Stimulated activated naive B cell treated with anti-CD40 and anti-IgM and Interleukin-4, amounts not matched to agents 10 μg/mL and 1 μg/mL and 100 μg/mL, for 72 hours (primary cell): ENCODE results near the gene LMAN1L.

Experiments
- ATAC-seq, 2 donors: fragments of 150-1000 bp; cut with Tn5 transposase; replicated peaks; 2 replicates each; pipeline ENCODE4 v1.10.0; 2021; ENCODE audit warnings: moderate library complexity in 1 of 2
- DNase-seq: peaks from one replicate; pipeline ENCODE4 v3.0.0; 2021
- H3K27ac Mint-ChIP-seq: one replicate; pipeline ENCODE4 v1.8.0; 2022; ENCODE audit warnings: mild to moderate bottlenecking, mixed read lengths
- H3K27me3 Mint-ChIP-seq, 2 donors: one replicate each; pipeline ENCODE4 v1.8.0; 2022; ENCODE audit warnings: mixed read lengths in 2 of 2
- H3K36me3 Mint-ChIP-seq, 2 donors: one replicate each; pipeline ENCODE4 v1.8.0; 2022; ENCODE audit warnings: mixed read lengths in 2 of 2, mild to moderate bottlenecking in 1 of 2
- H3K4me1 Mint-ChIP-seq, 2 donors: one replicate each; pipeline ENCODE4 v1.8.0; 2022; ENCODE audit warnings: mixed read lengths in 2 of 2, mild to moderate bottlenecking in 1 of 2
- H3K4me3 Mint-ChIP-seq, 2 donors: one replicate each; pipeline ENCODE4 v1.8.0; 2022; ENCODE audit warnings: mild to moderate bottlenecking in 2 of 2, mixed read lengths in 2 of 2, moderate library complexity in 1 of 2
- H3K9me3 Mint-ChIP-seq, 2 donors: one replicate each; pipeline ENCODE4 v1.8.0; 2022; ENCODE audit warnings: mixed read lengths in 2 of 2, mild to moderate bottlenecking in 1 of 2

The LMAN1L gene

DNA sequence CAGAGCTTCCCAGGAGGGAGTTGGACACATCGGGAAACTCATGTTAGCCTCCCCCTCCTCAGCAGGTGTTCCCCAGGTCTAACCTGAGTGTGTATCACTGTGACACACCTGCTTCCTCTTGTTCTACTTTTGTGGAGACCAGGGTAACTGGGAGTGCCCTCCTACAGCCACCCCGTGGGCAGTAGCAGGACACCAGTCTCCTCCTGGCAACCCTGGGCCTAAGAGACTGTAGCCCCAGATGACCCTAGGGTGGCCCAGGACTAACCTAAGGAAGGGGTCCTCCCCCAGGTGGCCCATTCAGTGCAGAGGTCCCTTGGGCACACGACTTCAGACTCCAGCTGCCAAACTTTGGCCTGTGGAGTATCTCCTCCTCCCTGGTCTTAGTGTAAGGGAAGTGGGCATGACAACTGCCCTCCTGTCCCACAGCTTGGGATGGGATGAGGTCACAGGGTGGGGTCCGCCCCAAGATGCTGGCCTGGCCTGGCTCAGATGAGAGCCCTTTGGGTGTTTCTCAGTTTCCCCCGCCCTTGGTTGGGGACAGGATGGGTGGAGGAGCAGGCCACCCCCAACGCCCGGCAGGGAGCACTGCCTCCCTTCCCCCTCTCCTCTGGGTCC is 26.0 kb upstream of the LMAN1L start:
- H3K36me3 Mint-ChIP-seq, result peaks cover 59 to 74% of the 10 kb centered on the region in 2 donors
- H3K27me3 Mint-ChIP-seq, result no peaks in the 10 kb centered on the region
- peaks cover 65 to 90% of the 10 kb centered on the region in 2 donors for H3K4me1 Mint-ChIP-seq
- peak overlapping the region; percentile 98 for H3K4me3 Mint-ChIP-seq
- DNase-seq, result no peak
- no peaks in the 10 kb centered on the region for H3K9me3 Mint-ChIP-seq
- ATAC-seq, result no peak
- peak overlapping the region; percentile 99 for H3K27ac Mint-ChIP-seq

DNA sequence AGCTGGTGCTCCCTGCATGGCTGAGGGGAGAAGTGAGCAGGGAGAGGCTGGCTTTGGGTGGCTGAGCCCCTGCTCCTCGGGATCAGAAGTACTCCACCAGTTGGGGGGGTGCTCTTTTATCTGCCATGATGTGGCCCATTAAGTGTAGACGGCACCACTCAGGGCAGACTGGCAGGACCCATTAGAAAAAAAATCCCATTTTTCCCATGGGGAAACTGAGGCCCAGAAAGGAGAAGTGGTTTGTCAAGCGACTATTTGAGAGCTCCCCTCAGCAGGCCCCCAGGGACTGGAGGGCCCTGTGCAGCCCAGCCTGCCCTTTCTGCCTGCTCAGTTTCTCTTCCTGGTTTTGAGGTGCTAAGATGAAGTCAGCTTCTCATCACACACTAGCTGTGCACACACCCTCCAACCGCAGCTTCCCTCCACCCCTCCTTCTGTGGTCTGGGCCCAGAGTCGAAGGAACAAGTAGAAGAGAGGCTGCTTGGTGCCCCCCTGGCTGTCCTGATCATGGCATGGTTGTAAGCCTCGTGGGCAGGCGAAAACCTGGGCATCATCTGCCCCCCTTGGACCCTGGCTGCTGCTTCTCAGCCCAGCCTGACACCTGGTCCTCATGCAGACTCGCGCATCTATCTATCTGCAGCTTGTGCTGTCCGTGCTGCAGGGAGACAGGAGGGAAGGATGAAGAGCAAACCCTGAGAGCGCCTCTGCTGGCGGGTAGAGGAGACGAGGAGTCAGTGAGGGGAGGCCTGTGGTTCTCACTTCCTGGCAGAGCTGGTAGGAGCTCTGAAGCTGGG is 25.2 kb upstream of the LMAN1L start:
- peak overlapping the region; percentile 98 for H3K4me3 Mint-ChIP-seq
- no peaks in the 10 kb centered on the region for H3K9me3 Mint-ChIP-seq
- peaks cover 64 to 81% of the 10 kb centered on the region in 2 donors for H3K36me3 Mint-ChIP-seq
- H3K4me1 Mint-ChIP-seq, result peaks cover 71 to 98% of the 10 kb centered on the region in 2 donors
- H3K27me3 Mint-ChIP-seq, result no peaks in the 10 kb centered on the region
- H3K27ac Mint-ChIP-seq, result peak overlapping the region; percentile 99
- DNase-seq (peak; percentile 94), ATAC-seq (peak; percentile 68 to 73)

DNA sequence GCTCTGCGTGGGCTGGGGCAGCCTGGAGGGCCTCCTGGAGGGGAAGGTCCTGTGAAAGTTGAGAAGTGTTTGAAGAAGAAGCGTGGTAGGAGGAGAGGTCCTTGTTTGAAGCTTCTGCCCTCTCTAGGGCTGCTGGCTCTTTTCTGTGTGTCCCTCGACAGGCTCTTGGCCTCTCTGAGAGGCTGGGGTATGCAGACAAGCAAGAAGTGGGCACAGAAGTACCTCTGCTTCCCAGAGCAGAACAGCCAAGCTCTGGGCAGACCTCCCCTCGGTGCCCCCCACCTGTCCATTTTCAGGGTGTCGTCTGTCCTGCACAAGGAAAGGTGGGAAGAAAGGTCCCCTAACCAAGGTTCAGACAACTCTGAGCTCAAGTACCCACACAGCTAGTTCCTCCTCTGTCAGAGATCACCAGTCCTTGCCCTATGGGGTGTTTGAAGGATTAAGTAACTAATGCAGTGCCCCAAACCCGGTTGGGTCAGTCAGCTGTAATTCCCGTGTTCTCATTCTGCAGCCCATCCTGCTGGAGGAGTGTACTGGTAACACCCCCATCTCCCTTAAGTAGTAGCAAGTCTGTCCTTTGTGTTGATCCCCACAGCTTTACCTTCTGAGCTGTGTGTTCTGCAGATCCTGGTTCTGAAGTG is 24.5 kb upstream of the LMAN1L start:
- Mint-ChIP-seq H3K27me3 (no peaks in the 10 kb centered on the region), H3K9me3 (no peaks in the 10 kb centered on the region), H3K27ac (peak overlapping the region; percentile 99), H3K36me3 (peaks cover 59 to 77% of the 10 kb centered on the region in 2 donors), H3K4me3 (peak overlapping the region; percentile 98), H3K4me1 (peaks cover 76 to 100% of the 10 kb centered on the region in 2 donors)
- ATAC-seq (peak; percentile 3), DNase-seq (no peak)

DNA sequence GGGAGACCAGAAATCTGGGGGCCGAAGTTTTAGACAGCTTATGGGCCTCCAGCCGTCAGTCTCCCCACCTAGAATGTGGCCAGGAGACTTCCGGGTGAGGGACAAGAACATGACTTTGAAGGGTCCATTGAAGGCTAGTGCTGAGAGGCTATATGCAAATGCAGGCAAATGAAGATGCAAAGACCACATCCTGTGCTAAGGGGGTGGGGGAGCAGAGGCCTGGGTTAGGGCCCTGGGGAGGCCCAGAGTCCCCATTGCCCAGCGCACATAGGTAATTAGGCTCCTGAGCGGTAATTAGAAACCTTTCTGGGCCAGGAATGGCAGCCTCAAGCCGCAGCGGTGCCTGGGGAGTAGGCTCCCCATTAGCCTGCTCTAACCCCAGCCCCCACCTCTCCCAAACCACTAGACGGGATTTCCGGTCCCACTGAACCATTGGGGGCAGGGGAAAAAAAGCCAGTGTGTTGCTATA is 23.9 kb upstream of the LMAN1L start:
- Mint-ChIP-seq H3K36me3 (peaks cover 53 to 72% of the 10 kb centered on the region in 2 donors), H3K4me1 (peaks cover 75 to 100% of the 10 kb centered on the region in 2 donors), H3K9me3 (no peaks in the 10 kb centered on the region), H3K4me3 (peak overlapping the region; percentile 98), H3K27me3 (no peaks in the 10 kb centered on the region), H3K27ac (peak overlapping the region; percentile 99)
- ATAC-seq (peak; percentile 52 to 59), DNase-seq (peak; percentile 76)

DNA sequence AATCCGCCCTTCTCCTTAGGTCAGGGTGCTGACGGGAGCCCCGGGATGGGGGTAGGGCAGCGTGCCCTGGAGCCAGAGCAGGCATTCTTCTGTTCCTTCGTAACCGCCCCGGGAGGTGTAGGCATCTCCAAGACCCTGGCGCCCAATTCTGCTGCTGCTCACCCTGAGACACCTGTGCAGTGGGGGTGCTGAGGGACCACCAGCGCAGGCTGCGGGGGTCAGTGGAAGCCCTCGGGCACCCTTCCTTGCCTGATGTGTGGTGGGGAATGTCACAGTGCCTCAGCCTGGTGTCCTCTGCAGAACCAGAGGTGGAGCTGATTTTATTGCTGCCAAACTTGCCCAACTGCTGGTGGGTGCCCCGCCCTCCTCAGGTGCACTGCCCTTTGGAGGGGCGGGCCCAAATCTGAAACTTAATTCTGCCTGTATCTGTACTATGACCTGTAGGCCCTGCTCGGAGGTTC is 23.4 kb upstream of the LMAN1L start:
- peak overlapping the region; percentile 98 for H3K4me3 Mint-ChIP-seq
- peaks cover 48 to 67% of the 10 kb centered on the region in 2 donors for H3K36me3 Mint-ChIP-seq
- H3K27ac Mint-ChIP-seq, result peak overlapping the region; percentile 99
- H3K9me3 Mint-ChIP-seq, result no peaks in the 10 kb centered on the region
- H3K4me1 Mint-ChIP-seq, result peaks cover 71 to 97% of the 10 kb centered on the region in 2 donors
- no peak for DNase-seq
- H3K27me3 Mint-ChIP-seq, result no peaks in the 10 kb centered on the region
- peak; percentile 10 to 11 for ATAC-seq

DNA sequence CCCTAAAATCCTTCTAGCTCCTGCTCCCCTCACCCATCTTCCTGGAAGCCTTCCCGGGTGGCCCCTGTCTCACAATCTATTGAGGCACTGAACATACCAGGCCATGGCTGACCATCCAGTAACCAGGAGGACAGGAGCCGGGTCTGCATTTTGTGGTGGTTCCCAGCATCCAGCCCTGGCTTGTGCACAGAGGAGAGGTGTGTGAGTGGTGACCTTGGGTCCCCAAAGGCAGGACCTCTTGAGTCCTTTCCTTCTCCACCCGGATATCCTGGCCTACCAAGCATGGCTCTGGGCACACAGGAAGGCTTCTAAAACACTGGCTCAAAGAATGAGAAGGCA is 22.9 kb upstream of the LMAN1L start:
- peak overlapping the region; percentile 99 for H3K27ac Mint-ChIP-seq
- H3K36me3 Mint-ChIP-seq, result peaks cover 44 to 62% of the 10 kb centered on the region in 2 donors
- peaks cover 72 to 97% of the 10 kb centered on the region in 2 donors for H3K4me1 Mint-ChIP-seq
- DNase-seq, result no peak
- no peak for ATAC-seq
- no peaks in the 10 kb centered on the region for H3K9me3 Mint-ChIP-seq
- H3K27me3 Mint-ChIP-seq, result no peaks in the 10 kb centered on the region
- peak overlapping the region; percentile 98 for H3K4me3 Mint-ChIP-seq

DNA sequence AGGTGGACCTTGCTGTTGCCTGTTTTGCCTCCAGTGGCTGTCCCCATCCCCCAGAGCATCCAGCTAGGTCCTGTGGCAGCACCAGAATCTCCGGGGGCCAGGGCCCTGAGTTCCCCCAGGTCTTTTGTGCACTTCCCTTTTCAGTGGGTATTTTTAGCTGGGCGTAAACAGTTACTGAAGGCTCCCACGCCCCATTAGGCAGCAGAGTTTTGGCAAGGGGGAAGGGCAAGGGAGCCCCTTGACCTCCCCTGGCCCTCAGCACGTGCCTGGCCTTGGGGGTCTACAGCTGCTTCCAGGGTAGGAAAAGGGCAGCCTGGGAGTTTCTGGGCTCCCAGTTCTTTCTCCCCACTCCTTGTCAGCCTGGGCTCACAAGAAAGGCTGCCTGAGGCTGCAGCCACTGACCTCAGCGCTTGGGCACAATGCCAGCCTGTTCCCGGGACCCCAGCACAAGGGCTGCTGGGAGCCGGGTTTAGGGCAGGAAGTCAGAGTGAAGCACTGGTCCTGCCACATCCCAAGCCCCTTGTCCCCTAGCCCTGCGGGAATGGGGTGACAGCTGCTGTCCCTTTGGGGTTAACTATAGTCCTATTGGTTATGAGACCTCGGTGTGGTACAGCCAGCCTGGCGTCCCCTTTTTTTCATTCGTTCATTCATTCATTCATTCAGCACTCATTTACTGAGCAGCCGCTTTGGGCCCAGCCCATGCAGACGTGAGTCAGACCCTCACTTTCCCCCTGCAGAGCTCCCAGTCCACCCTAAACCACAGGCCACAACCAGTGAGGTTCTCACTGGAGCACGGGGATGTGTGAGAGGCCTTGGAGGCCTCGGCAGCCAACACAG is 22.3 kb upstream of the LMAN1L start:
- Mint-ChIP-seq H3K9me3 (no peaks in the 10 kb centered on the region), H3K36me3 (peaks cover 40 to 62% of the 10 kb centered on the region in 2 donors), H3K4me1 (peaks cover 73 to 97% of the 10 kb centered on the region in 2 donors), H3K27me3 (no peaks in the 10 kb centered on the region), H3K27ac (peak overlapping the region; percentile 99), H3K4me3 (peak overlapping the region; percentile 98)
- DNase-seq, result peak; percentile 70
- peak; percentile 22 to 24 for ATAC-seq

DNA sequence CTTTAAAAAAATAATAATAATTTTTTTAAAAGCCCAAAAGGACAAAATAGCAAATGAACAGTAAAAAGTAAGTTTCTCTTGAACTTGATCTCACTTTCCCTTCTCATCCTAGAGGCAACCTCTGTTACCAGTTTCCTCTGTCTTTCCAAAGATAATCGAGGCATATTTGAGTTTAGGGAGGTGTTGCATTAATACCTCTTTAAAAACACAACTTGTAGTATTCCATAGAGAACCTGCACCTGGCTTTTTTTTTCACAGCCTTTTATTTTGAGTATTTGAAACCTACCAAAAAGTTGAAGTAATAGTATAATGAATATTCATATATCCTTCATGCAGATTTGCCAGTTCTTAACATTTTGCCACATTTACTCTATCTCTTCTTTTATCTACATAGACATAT is 21.6 kb upstream of the LMAN1L start:
- no peaks in the 10 kb centered on the region for H3K9me3 Mint-ChIP-seq
- H3K4me1 Mint-ChIP-seq, result peaks cover 69 to 97% of the 10 kb centered on the region in 2 donors
- H3K4me3 Mint-ChIP-seq, result peak overlapping the region; percentile 79 to 98

DNA sequence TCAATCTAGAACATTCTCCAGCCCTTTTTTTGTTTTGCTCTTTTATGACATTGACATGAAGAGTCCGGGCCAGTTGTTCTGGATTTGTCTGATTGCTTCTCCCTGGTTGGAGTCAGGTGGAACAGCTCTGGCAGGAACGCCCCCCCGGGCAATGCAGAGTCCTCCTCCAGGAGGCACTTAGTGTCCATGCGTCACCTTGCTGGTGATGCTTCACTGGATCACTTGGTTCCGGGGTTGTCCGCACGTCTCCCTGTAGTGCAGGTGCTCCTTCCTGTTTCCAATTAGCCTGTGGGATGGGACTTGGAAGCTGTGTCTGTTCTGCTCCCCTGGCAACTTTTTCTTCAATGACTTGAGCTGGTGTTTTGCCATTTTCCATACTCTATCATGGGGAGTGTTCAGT is 21.0 kb upstream of the LMAN1L start:
- H3K4me3 Mint-ChIP-seq, result peak overlapping the region; percentile 68 to 79
- peaks cover 44 to 63% of the 10 kb centered on the region in 2 donors for H3K36me3 Mint-ChIP-seq
- no peaks in the 10 kb centered on the region for H3K9me3 Mint-ChIP-seq
- peak overlapping the region; percentile 89 for H3K27ac Mint-ChIP-seq
- peaks cover 70 to 96% of the 10 kb centered on the region in 2 donors for H3K4me1 Mint-ChIP-seq
- no peaks in the 10 kb centered on the region for H3K27me3 Mint-ChIP-seq
- DNase-seq (no peak), ATAC-seq (no peak)

More for the DNA sequence above, 21.6 kb upstream of the LMAN1L start:
- Mint-ChIP-seq H3K36me3 (peaks cover 40 to 61% of the 10 kb centered on the region in 2 donors), H3K27me3 (no peaks in the 10 kb centered on the region), H3K27ac (no peak overlapping the region)
- DNase-seq (no peak), ATAC-seq (no peak)

DNA sequence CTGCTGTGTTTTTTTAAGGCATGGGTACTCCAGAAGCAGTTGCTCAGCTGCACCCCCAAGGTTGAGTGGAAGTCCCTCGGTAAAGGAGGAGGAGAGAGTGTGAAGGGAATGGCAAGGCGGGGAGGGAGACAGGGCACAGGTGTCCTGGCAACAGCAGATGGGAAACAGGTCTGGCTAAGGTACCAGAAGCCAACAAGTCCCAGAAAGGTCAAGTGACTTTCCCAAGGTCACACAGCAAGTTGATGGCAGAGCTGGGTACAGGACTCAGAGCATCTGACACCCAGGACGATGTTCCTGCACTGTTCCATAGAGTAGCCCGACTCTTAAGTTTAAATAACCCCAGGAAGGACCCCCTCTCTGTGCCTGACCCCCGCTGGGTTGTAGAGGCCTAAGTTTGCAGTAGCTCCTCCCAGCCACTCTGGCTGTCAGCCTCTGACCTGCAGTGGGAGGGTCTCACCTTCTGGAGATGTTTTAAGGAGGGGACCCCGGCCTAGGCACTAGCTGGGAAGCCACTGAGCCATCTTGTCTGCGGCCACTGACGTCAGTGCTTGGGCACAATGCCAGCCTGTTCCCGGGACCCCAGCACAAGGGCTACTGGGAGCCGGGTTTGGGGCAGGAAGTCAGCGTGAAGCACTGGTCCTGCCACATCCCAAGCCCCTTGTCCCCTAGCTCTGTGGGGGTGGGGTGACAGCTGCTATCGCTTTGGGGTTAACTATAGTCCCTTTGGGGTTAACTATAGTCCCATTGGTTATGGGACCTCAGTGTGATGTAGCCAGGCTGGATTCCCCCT is 20.2 kb upstream of the LMAN1L start:
- H3K9me3 Mint-ChIP-seq, result no peaks in the 10 kb centered on the region
- H3K4me3 Mint-ChIP-seq, result peak overlapping the region; percentile 68 to 79
- peaks cover 66 to 93% of the 10 kb centered on the region in 2 donors for H3K4me1 Mint-ChIP-seq
- peaks cover 43 to 60% of the 10 kb centered on the region in 2 donors for H3K36me3 Mint-ChIP-seq
- H3K27ac Mint-ChIP-seq, result peak overlapping the region; percentile 89
- H3K27me3 Mint-ChIP-seq, result no peaks in the 10 kb centered on the region
- ATAC-seq (no peak), DNase-seq (no peak)

DNA sequence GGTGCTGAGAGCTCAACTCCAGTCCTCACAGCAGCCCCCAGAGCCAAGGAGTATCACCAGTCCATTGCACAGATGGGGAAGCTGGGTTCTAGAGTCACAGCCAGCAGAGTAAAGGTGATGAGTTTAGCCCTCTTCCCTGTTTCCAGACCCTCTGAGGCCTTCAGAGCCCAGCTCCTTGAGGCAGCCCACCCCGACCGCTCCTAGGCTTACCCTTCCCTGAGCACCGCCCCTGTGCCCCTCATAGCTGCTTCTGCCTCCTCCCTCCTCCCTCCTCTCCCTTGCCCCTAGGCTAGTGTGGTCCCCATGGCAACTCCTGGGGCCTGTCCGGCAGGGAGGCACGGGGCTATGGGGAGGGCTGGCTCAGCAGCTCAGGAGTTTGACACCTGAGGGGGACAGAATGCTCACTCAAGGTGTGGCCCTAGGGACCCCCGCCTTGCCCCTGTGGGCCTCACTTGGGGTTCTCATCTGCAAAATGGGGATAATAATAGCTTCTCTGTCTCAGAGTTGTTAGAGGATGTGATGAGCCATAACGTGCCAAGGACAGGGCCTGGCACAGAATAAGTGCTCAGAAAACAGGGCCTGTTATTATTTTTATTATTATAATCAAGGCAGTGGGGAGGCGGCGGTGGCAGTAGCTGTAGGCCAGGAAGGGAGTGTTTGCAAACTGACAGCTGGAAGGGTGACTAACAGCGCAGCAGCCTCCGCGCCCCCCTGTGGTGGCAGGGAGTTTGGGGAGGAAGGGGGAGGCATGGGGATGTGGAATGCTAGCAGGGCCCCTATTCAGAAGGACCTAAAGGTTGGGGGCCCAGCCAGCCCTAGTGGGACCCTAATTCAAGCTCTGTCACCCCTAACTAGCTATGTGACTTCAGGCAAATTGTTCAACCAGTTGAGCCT is 19.3 kb upstream of the LMAN1L start:
- Mint-ChIP-seq H3K4me3 (peak overlapping the region; percentile 60 to 68), H3K27me3 (no peaks in the 10 kb centered on the region), H3K36me3 (peaks cover 43 to 60% of the 10 kb centered on the region in 2 donors), H3K4me1 (peaks cover 66 to 93% of the 10 kb centered on the region in 2 donors), H3K27ac (peak overlapping the region; percentile 89), H3K9me3 (no peaks in the 10 kb centered on the region)
- no peak for ATAC-seq
- no peak for DNase-seq

DNA sequence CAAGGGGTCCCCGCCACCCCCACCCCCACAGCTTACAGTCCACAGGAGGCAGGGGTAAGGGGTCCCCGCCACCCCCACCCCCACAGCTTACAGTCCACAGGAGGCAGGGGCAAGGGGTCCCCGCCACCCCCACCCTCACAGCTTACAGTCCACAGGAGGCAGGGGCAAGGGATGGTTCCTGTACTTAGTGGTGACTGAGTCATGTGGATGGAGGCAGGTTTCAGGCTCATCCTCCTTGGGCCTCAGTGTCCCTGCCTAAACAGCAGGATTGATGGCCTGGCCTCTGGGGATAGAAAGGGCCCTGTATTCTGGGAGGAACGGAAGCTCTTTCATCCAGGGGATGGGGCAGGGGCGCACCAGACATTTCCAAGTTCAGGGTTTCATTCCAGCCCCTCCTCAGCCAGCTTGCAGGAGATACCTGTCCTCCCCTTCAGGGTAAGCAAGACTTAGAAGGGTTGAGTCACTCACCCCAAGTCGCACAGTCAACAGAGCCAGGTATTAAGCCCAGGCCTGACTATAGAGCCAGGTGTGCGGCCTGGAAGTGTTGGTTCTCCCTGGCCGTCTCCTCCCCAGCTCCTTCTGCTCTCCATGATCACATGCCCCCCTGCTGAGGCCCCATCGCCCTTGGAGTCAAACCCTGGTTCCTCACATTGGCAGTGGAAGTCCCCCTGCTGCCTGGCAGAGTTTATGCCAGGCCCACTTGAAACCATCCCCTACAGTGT is 18.2 kb upstream of the LMAN1L start:
- Mint-ChIP-seq H3K9me3 (no peaks in the 10 kb centered on the region), H3K4me1 (peaks cover 67 to 93% of the 10 kb centered on the region in 2 donors), H3K36me3 (peaks cover 34 to 56% of the 10 kb centered on the region in 2 donors), H3K4me3 (peak overlapping the region; percentile 4 to 45), H3K27ac (peak overlapping the region; percentile 96), H3K27me3 (no peaks in the 10 kb centered on the region)
- ATAC-seq, result no peak
- DNase-seq, result no peak
